ENCODE data around the gene FLAD1. TPM values are rescaled to one million over a fixed set of nuclear protein-coding genes. Genes with fewer than 3 reads are reported as not detected.
A peak's percentile ranks its signal among the peaks of the same experiment; 100 is the strongest.

Gene FLAD1
- 10 to 100 TPM; 48.2 to 63.7 TPM for total RNA-seq

DNA sequence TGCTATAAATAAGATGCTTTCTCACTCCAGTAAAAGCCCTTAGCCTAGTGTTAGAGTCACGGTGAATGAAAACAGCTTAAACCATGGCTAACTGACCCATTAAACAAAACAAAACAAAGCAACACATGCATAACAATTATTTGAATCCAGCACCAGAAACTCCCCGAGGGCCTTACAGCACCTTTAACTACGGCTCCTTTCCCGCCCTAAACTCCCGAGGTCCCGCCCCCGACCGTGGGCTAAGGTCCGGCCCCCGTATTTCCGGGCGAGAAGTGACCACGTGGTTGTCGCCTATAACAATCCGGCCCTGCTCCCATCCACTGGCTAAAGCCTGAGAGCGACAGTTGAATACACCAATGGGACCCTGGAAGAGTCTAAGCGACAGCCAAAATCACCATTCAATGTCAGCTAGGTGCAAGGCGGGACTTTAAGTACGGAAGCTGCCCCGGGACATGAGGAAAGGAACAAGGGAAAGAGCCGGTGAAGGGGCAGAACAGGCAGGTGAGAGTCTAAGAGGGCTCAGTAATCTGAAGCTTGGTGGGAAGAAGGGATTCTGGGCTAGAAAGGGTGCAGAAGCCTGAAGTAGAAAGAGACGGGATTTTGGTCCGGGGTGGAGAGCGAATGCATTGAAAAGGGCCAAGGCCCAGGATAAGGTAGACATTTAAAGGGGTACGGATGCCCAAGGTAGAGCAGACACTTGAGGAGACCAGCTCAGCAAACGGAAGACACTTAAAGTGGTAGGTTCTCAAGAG, at the start of gene FLAD1:
Gene FLAD1 (plus strand): TSS at position 448 of the 752 bp plus-strand sequence. CDS start 351 bp downstream, outside the sequence.
- ATAC-seq = peak; percentile 100
- H3K27ac Mint-ChIP-seq = no peak within 1 kb of the TSS
- no peak within 1 kb of the TSS for H3K4me3 Mint-ChIP-seq
- CTCF ChIA-PET = interaction anchor here (0.8 to 7.1 kb wide), 20 partner anchors 9 to 424 kb away, joined by 3 to 129 read pairs (median 4); partner anchors contain the start of genes ADAM15, CKS1B, KRTCAP2 and LENEP
- peaks cover 25% of the 10 kb centered on the region for H3K4me1 Mint-ChIP-seq
- no peaks in the 10 kb centered on the region for H3K9me3 Mint-ChIP-seq (ENCODE audit: low read depth)
- H3K27me3 Mint-ChIP-seq = no peaks in the 10 kb centered on the region
- H3K36me3 Mint-ChIP-seq = peaks cover 30% of the 10 kb centered on the region
- DNase-seq = peak; percentile 99

DNA sequence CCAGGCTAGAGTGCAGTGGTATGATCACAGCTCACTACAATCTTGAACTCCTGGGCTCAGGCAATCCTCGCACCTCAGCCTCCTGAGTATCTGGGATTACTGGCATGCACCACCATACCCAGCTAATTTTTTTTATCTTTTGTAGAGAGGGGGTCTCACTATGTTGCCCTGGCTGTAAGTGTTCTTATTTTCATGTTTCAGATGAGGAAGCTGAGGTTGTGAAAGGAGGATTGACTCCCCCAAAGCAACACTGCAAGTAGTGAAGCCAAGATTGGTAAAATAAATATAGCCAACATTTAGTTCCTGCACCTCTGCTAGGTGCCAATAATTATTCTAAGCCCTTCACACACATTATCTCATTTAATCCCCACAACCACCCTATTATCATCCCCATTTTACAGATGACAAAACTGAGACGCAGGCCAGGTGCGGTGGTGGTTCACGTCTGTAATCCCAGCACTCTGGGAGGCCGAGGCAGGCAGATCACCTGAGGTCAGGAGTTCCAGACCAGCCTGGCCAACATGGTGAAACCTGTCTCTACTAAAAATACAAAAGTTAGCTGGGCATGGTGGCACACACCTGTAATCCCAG, 48.7 kb upstream of the FLAD1 start:
- no peak for DNase-seq
- no peak for ATAC-seq
- Mint-ChIP-seq H3K4me1 (peaks cover 43% of the 10 kb centered on the region), H3K9me3 (ENCODE audit: low read depth) (no peaks in the 10 kb centered on the region), H3K27ac (peak overlapping the region; percentile 35), H3K4me3 (no peak overlapping the region), H3K27me3 (no peaks in the 10 kb centered on the region), H3K36me3 (peaks cover 10% of the 10 kb centered on the region)
- CTCF ChIA-PET = interaction anchor here (0.6 to 4.2 kb wide), 3 partner anchors 21 to 83 kb away, joined by 3 to 23 read pairs (median 5); partner anchors contain the start of gene PBXIP1

DNA sequence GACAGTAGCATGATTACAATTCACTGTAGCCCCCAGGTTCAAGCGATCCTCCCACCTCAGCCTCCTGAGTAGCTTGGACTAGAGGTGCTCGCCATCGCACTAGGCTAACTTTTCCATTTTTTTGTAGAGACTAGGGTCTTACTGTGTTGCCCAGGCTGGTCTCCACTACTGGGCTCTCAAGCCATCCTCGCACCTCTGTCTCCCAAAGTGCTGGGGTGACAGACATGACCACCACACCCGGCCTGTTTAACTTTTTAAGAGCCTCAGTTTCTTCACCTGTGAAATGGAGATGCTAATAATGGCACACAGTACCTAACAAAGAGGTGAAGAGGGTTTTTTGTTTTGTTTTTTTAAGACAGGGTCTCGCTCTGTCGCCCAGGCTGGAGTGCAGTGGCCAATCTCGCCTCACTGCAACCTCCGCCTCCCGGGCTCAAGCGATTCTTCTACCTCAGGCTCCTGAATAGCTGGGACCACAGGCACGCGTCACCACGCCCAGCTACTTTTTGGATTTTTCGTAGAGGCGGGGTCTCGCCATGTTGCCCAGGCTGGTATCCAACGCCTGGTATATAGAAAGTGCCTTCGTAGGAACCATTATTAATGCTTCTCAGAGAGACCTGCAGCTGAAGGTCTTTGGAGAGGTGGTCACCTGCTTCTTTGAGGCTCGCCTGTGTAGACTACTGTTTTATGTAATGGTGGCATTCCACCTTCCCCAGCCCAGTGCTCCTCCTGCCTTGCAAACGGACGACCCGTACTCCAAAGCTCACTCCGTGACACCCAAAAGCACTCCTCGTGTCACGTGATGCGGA, 47.2 kb upstream of the FLAD1 start:
- Mint-ChIP-seq H3K4me3 (peak overlapping the region; percentile 95), H3K27ac (peak overlapping the region; percentile 96), H3K4me1 (peaks cover 54% of the 10 kb centered on the region), H3K9me3 (ENCODE audit: low read depth) (no peaks in the 10 kb centered on the region), H3K36me3 (peaks cover 7% of the 10 kb centered on the region), H3K27me3 (no peaks in the 10 kb centered on the region)
- no peak for ATAC-seq
- CTCF ChIA-PET = interaction anchor here (0.8 to 4.2 kb wide), 28 partner anchors 8 to 376 kb away, joined by 3 to 23 read pairs (median 4); partner anchors contain the start of genes ADAM15, FLAD1, PBXIP1 and PYGO2
- DNase-seq = no peak

DNA sequence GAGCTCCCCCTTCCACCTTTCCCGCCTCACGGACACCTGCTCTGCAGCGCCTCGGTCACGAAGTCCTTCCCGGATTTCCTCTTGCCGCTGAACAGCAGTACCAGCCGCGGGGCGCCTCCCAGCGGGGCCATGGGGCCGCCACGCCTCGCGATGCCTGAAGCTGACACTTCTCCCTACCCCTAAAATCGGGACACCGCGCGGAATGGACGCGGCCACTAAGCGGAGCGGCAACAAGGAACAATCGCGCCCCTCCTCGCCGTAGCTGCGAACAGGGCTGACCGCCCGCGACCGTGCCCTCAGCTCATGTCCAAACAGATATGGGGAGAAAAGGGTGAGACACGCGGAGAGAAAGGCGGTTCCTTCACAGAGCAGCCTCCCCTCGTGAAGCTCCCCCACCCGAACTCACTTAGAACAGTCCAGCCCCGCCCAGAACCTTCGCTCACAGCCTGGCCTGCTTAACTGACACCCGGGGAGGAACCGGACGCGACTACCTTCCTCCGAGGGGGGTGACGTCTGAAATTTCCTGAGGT, 46.5 kb upstream of the FLAD1 start, which contains the start of gene PMVK:
Gene PMVK (minus strand): TSS at position 165 of the 530 bp plus-strand sequence. CDS start 34 bp downstream, at position 131.
- CTCF ChIA-PET = interaction anchor here (0.6 to 4.2 kb wide), 31 partner anchors 8 to 377 kb away, joined by 3 to 23 read pairs (median 4); partner anchors contain the start of genes ADAM15, FLAD1, PBXIP1 and PYGO2
- no peaks in the 10 kb centered on the region for H3K27me3 Mint-ChIP-seq
- ATAC-seq (peak; percentile 85), DNase-seq (peak; percentile 98)
- peaks cover 61% of the 10 kb centered on the region for H3K4me1 Mint-ChIP-seq
- H3K27ac Mint-ChIP-seq = peak within 1 kb of the TSS; percentile 96
- H3K4me3 Mint-ChIP-seq = peak within 1 kb of the TSS; percentile 95
- H3K9me3 Mint-ChIP-seq (ENCODE audit: low read depth) = no peaks in the 10 kb centered on the region
- peaks cover 4% of the 10 kb centered on the region for H3K36me3 Mint-ChIP-seq

DNA sequence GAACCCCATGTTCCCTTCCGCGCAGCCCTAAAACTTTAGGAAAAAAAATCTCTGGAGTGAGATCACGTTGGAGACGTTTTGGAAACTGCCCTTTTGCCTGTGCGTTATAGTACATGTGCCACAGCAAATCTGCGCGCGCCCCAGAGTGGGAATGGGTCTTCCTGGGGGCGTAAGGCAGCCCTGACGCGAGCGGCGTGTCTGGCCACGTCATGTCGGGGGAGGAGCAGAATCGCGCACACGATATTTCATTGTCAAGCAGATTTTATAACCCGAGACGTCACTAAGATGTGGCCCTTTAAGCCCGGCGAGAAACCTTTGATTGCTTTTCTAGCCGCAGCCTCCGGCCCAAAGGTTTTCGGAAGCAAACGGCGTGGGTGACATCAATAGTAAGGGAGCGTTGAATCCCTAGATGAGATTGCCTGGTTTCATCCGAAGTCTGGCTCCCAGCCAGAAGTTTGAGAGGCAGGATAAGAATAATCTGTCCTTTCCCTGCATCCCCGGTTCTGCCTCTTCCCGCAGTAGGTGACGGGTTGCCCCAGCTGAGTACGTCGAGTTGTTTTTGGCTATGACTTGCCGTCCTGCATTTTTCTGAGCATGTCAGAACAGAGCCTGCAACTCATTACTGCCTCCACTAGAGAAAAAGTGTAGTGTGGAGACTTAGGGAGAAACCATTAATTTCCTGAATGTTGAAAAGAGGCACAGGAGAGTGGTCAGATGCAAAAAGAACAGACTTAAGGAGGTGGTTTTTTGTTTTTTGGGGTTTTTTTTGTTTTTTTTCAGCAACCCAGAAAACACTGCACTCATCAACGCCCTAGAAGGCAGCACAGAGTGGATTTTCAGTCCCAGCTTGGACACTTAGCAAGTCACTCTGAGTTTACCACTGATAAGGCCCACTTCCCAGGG, 45.8 kb upstream of the FLAD1 start:
- H3K4me1 Mint-ChIP-seq = peaks cover 68% of the 10 kb centered on the region

DNA sequence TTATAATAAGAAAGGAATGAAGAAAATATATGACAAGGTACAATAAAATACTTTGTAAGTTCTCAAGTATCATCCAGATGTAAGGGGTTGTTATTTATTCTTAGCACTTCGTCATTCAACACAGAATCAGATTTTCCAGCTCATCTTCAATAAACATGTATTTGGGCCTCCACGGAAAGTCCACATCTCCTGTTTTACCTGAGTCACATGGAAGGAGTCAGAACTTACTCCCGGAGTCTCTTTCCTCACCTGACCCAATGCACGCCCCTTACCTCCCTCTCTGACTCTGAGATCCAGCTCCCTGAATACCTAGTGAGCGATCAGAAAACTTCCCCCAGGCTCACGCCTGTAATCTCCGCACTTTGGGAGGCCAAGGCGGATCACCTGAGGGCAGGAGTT, 45.2 kb upstream of the FLAD1 start:
- peak overlapping the region; percentile 96 for H3K27ac Mint-ChIP-seq
- H3K4me3 Mint-ChIP-seq = peak overlapping the region; percentile 95
- H3K36me3 Mint-ChIP-seq = peaks cover 4% of the 10 kb centered on the region
- DNase-seq (no peak), ATAC-seq (no peak)
- CTCF ChIA-PET = interaction anchor here (0.7 to 4.2 kb wide), 10 partner anchors 17 to 378 kb away, joined by 3 to 23 read pairs (median 6); partner anchors contain the start of genes PBXIP1 and PYGO2
- peaks cover 74% of the 10 kb centered on the region for H3K4me1 Mint-ChIP-seq
- H3K9me3 Mint-ChIP-seq (ENCODE audit: low read depth) = no peaks in the 10 kb centered on the region
- H3K27me3 Mint-ChIP-seq = no peaks in the 10 kb centered on the region

More for the DNA sequence above, 45.8 kb upstream of the FLAD1 start:
- Mint-ChIP-seq H3K4me3 (peak overlapping the region; percentile 95), H3K9me3 (ENCODE audit: low read depth) (no peaks in the 10 kb centered on the region), H3K27me3 (no peaks in the 10 kb centered on the region), H3K27ac (peak overlapping the region; percentile 96), H3K36me3 (peaks cover 4% of the 10 kb centered on the region)
- ATAC-seq (peak; percentile 78), DNase-seq (peak; percentile 95)
- CTCF ChIA-PET = interaction anchor here (0.6 to 4.2 kb wide), 27 partner anchors 8 to 378 kb away, joined by 3 to 23 read pairs (median 3); partner anchors contain the start of genes FLAD1, PBXIP1 and PYGO2

DNA sequence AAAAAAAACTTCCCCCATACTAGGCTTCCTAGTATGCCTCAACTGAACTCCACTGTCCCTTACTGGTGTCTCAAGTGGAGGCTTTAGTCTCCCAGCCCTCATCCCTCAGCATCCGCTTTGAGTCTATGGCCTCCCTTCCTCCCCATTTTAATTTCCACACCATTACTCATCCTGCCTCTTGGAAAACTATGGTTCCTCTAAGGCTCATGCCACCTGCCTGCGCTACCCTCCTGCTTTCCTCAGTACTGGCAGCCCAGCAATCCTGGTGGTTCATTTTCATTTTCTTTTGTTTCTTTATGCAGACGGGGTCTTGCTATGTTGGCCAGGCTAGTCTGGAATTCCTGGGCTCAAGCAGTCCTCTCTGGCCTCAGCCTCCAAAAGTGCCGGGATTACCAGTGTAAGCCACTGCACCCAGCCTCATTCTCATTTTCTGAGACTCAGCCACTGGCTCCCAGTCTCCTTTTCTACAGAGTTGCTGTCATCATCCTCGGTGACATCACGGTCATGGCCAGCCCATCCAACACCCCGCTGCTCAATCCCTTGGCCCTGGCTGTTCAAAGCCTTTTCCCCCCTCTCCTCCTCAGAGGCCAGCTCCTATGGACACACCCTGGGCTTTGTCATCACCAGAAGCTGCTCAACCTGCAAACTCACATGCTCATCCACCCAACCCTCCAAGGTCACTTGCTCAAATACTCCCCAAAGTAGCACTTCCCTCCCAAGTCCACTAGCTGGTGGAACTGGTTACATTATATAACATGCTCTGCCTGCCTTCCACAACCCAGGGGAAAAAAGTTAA, 44.3 kb upstream of the FLAD1 start:
- Mint-ChIP-seq H3K4me3 (peak overlapping the region; percentile 61), H3K27me3 (no peaks in the 10 kb centered on the region), H3K36me3 (peaks cover 4% of the 10 kb centered on the region)

DNA sequence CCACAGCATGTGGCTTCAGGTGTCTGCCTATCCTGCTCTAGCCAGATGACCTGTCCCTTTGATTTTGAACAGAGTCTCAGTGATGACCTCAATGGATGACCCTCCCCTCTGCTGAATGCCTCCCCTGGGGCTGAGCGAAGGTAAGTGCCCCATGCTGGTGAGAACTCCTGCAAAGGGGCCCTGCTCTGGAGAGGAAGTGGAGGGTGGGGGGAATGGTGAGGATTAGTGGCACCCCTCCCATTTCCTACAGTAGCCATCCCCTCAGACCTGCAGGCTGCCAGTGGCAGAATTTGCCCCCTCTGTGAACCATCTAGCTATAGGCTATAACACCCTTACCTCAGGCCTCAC, 43.0 kb upstream of the FLAD1 start:
- Mint-ChIP-seq H3K4me1 (peaks cover 76% of the 10 kb centered on the region), H3K9me3 (ENCODE audit: low read depth) (no peaks in the 10 kb centered on the region), H3K36me3 (no peaks in the 10 kb centered on the region), H3K27ac (peak overlapping the region; percentile 97), H3K4me3 (peak overlapping the region; percentile 39), H3K27me3 (no peaks in the 10 kb centered on the region)
- CTCF ChIA-PET = interaction anchor here (0.7 to 2.1 kb wide), 11 partner anchors 9 to 381 kb away, joined by 3 to 9 read pairs (median 3); partner anchors contain the start of genes EFNA4 and PYGO2
- ATAC-seq (no peak), DNase-seq (no peak)

More for the DNA sequence above, 44.3 kb upstream of the FLAD1 start:
- Mint-ChIP-seq H3K27ac (peak overlapping the region; percentile 96), H3K4me1 (peaks cover 80% of the 10 kb centered on the region), H3K9me3 (ENCODE audit: low read depth) (no peaks in the 10 kb centered on the region)
- DNase-seq (no peak), ATAC-seq (no peak)
- CTCF ChIA-PET = interaction anchor here (0.9 to 4.2 kb wide), 6 partner anchors 16 to 78 kb away, joined by 4 to 23 read pairs (median 6); partner anchors contain the start of genes PBXIP1 and PYGO2

DNA sequence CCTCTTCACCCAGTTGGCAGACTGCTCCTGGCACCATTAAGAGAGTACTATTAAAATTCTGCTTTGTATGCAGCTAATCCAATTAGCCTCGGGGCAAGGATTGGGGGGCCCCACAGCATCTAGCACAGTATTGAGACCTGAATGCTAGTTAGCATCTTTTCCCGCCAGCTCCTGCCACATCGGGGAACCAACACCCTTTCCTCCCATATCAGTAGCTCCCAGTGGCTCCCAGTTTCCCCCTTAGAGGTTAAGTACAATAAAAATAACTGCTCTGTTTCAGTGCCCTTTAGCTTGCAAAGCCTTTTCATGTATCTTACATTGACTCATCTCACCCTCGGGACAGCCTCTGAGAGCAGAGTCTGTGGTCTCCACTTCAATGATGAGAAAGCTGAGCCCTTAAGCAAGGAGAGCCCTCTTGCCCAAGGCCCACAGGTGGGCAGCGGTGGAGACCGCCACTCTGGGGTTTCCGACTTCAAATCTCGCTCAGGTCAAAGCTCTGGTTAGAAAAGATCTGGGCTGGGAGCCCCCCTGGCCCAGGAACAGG, 42.4 kb upstream of the FLAD1 start:
- ATAC-seq = no peak

DNA sequence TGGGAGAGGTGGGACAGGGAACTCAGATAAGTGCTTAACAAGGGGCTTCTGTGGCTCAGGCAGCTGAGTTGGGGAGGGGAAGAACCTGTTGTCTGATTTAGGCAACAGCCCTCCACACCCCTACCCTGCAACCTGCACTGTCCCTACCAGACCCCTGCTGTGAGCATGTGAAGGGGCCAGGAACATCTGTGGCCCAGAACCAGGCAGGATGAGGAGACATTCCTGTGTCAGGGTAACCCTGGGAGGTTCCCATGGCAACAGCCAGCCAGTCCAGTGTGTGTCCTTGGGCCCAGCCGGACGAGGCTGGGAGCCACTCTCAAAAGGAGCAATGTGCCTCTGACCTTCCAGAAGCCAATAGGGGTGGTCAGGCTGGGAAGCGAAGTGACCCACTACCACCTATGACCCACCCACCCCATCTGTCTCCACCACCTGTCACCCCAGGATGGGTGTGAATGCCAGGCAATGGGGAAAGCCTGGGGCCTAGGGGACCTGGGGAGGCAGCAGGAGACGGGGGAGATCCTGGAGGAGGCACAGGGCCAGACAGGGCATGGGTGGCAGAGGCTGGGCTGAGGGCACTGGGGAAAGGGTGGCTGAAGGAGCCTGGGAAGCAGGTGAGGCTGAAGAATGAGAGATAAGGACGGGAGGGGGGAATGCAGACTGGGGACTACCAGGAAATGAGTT, 41.7 kb upstream of the FLAD1 start:
- H3K4me1 Mint-ChIP-seq = peaks cover 67% of the 10 kb centered on the region
- ATAC-seq (no peak), DNase-seq (no peak)
- peaks cover 2% of the 10 kb centered on the region for H3K36me3 Mint-ChIP-seq
- CTCF ChIA-PET = interaction anchor here (1.0 to 1.8 kb wide), 7 partner anchors 7 to 382 kb away, joined by 3 to 9 read pairs (median 3); partner anchors contain the start of gene EFNA4
- H3K27me3 Mint-ChIP-seq = no peaks in the 10 kb centered on the region
- H3K9me3 Mint-ChIP-seq (ENCODE audit: low read depth) = no peaks in the 10 kb centered on the region
- no peak overlapping the region for H3K4me3 Mint-ChIP-seq
- H3K27ac Mint-ChIP-seq = peak overlapping the region; percentile 97

More for the DNA sequence above, 42.4 kb upstream of the FLAD1 start:
- H3K4me1 Mint-ChIP-seq = peaks cover 71% of the 10 kb centered on the region
- peak overlapping the region; percentile 39 for H3K4me3 Mint-ChIP-seq
- H3K27ac Mint-ChIP-seq = peak overlapping the region; percentile 97
- H3K27me3 Mint-ChIP-seq = no peaks in the 10 kb centered on the region
- H3K9me3 Mint-ChIP-seq (ENCODE audit: low read depth) = no peaks in the 10 kb centered on the region
- DNase-seq = peak; percentile 68
- CTCF ChIA-PET = interaction anchor here (1.0 to 2.1 kb wide), 10 partner anchors 8 to 381 kb away, joined by 3 to 9 read pairs (median 4); partner anchors contain the start of genes EFNA4 and PYGO2
- H3K36me3 Mint-ChIP-seq = no peaks in the 10 kb centered on the region

All from activated CD8-positive, alpha-beta memory T cell treated with anti-CD3 and anti-CD28 coated beads, Interleukin-2, amount 10 ng/mL, durations not matched to agents 7 days and 5 days (primary cell).